ENCODE data around the gene MAML3. TPM values are rescaled to one million over a fixed set of nuclear protein-coding genes. Genes with fewer than 3 reads are reported as not detected.
"Not testable (repeated sequence)": the region's sequence is repeated elsewhere in the genome, so short reads cannot be mapped to it uniquely, and the experiment has no call there.

The MAML3 gene
- total RNA-seq, 1 donor from 2014 or later, result 24.8 TPM

- Mint-ChIP-seq H3K27ac (peak overlapping the region; percentile 83), H3K36me3 (peaks cover 32% of the 10 kb centered on the region), H3K27me3 (ENCODE audit: low read depth) (no peaks in the 10 kb centered on the region), H3K4me1 (peaks cover 51% of the 10 kb centered on the region), H3K9me3 (no peaks in the 10 kb centered on the region), H3K4me3 (no peak overlapping the region)
- no peak for DNase-seq (ENCODE audit: low spot score in 2 of 2, unreplicated experiment in 2 of 2)
- TF ChIP-seq, protein P1, sequence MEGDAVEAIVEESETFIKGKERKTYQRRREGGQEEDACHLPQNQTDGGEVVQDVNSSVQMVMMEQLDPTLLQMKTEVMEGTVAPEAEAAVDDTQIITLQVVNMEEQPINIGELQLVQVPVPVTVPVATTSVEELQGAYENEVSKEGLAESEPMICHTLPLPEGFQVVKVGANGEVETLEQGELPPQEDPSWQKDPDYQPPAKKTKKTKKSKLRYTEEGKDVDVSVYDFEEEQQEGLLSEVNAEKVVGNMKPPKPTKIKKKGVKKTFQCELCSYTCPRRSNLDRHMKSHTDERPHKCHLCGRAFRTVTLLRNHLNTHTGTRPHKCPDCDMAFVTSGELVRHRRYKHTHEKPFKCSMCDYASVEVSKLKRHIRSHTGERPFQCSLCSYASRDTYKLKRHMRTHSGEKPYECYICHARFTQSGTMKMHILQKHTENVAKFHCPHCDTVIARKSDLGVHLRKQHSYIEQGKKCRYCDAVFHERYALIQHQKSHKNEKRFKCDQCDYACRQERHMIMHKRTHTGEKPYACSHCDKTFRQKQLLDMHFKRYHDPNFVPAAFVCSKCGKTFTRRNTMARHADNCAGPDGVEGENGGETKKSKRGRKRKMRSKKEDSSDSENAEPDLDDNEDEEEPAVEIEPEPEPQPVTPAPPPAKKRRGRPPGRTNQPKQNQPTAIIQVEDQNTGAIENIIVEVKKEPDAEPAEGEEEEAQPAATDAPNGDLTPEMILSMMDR (IDR thresholded peaks at IDR 0.05; ENCODE audit: unreplicated experiment), result no peak
Observed at GRCh38 chr4:139710073-139710472, 443.9 kb downstream of the MAML3 start.

- Mint-ChIP-seq H3K9me3 (no peaks in the 10 kb centered on the region), H3K4me3 (no peak overlapping the region), H3K27ac (peak overlapping the region; percentile 83), H3K27me3 (ENCODE audit: low read depth) (no peaks in the 10 kb centered on the region), H3K4me1 (peaks cover 48% of the 10 kb centered on the region), H3K36me3 (peaks cover 33% of the 10 kb centered on the region)
- TF ChIP-seq, protein P1 (IDR thresholded peaks at IDR 0.05; ENCODE audit: unreplicated experiment), result no peak
- DNase-seq (ENCODE audit: low spot score in 2 of 2, unreplicated experiment in 2 of 2), result no peak
Observed at GRCh38 chr4:139709660-139710059, 444.3 kb downstream of the MAML3 start.

DNA sequence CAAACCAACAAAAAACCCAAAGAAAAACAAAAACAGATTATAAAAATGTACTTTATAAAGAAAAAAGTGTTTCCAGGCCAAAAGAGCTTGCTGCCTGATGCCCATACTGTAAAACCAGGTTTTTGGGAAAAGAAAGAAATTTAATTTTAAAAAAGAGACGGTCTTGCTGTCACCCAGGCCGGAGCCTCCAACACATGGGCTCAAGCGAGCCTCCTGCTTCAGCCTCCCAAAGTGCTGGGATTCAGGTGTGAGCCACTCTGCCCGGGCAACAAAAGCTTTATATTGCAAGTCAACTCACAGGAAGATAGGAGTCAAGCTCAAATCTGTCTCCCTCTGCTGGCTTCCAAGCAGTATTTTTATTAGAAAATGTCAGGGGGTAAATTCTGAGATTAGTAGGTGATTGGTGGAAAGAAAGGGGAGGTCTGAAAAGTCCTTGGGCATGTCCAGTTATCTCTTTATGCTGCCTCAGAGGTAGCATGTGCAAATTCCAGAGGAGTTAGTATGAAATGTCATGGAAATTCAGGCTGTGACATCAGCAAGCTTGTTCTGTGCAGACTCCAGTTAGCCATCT, 449.0 kb downstream of the MAML3 start:
- Mint-ChIP-seq H3K9me3 (no peaks in the 10 kb centered on the region), H3K4me3 (no peak overlapping the region), H3K27ac (no peak overlapping the region), H3K27me3 (ENCODE audit: low read depth) (no peaks in the 10 kb centered on the region), H3K36me3 (peaks cover 48% of the 10 kb centered on the region), H3K4me1 (peaks cover 9% of the 10 kb centered on the region)
- TF ChIP-seq, protein P1 (IDR thresholded peaks at IDR 0.05; ENCODE audit: unreplicated experiment), result no peak
- DNase-seq (ENCODE audit: low spot score in 2 of 2, unreplicated experiment in 2 of 2), result no peak

DNA sequence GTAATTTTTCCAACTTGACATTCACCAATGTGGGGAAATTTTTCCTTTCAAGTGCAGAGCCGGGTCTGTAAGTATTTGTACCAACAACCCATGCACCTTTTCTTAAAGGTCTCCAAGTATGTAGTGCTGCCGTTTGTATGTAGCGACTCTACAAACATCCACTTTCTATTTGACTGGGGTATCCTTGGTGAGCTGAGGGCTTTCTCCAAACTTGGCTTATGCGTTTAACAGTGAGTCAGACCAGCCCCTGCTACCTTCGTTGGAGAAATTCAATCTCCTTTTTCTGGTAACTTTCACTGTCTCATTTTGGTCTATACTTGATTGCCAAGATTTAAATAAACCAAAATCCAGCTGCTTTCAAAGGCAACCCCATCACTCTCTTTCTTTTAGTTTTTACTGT, 453.4 kb downstream of the MAML3 start:
- Mint-ChIP-seq H3K4me1 (peaks cover 3% of the 10 kb centered on the region), H3K27me3 (ENCODE audit: low read depth) (no peaks in the 10 kb centered on the region), H3K36me3 (peaks cover 44% of the 10 kb centered on the region), H3K4me3 (no peak overlapping the region), H3K9me3 (peaks cover 13% of the 10 kb centered on the region), H3K27ac (no peak overlapping the region)
- DNase-seq (ENCODE audit: low spot score in 2 of 2, unreplicated experiment in 2 of 2), result no peak
- TF ChIP-seq, protein P1 (IDR thresholded peaks at IDR 0.05; ENCODE audit: unreplicated experiment), result no peak

DNA sequence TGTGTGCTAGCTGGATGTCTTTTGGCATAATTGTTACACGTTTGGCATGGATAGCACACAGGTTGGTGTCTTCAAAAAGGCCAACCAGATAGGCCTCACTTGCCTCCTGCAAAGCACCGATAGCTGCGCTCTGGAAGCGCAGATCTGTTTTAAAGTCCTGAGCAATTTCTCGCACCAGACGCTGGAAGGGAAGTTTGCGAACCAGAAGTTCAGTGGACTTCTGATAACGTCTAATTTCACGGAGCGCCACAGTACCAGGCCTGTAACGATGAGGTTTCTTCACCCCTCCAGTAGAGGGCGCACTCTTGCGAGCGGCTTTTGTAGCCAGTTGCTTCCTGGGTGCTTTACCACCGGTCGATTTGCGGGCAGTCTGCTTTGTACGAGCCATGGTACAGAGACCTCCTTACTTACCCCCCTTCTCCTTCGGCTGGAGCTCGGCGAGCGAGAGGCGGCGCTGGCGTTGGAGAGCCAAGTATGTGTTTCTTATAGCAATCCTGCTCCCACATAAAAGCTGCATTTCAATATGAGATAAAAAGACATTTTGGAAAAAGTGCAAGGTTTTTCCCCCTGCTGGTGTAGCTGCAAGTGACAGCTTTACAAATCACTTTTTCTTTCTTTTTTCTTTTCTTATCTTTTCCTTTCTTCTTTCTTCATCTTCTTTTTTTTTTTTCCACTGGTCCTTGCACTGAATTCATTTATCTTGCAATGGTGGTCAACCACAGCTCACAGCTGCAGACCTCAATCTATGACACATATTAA, 455.6 kb downstream of the MAML3 start:
- TF ChIP-seq, protein P1 (IDR thresholded peaks at IDR 0.05; ENCODE audit: unreplicated experiment), result peak; percentile 66
- H3K9me3 Mint-ChIP-seq, result peaks cover 13% of the 10 kb centered on the region
- H3K27me3 Mint-ChIP-seq (ENCODE audit: low read depth); H3K27ac Mint-ChIP-seq; DNase-seq (ENCODE audit: low spot score in 2 of 2, unreplicated experiment in 2 of 2); H3K4me1 Mint-ChIP-seq; H3K4me3 Mint-ChIP-seq: not testable (repeated sequence)
- peaks cover 40% of the 10 kb centered on the region for H3K36me3 Mint-ChIP-seq

Data from mesothelial cell of epicardium (in vitro differentiated cells).